NB4 (cell line): ENCODE measurements around the gene CUX1.

Source experiments
- CTCF ChIP-seq: IDR thresholded peaks from one replicate; pipeline ENCODE4 v1.5.1; 2012; ENCODE audit warnings: low read depth, low read length
- MAX ChIP-seq: IDR thresholded peaks from 2 replicates; pipeline ENCODE4 v1.6.1; 2011; ENCODE audit warnings: low read depth, low read length
- MYC ChIP-seq: IDR thresholded peaks from 2 replicates; pipeline ENCODE4 v1.6.1; 2011; ENCODE audit warnings: low read depth, low read length

- no peak for TF ChIP-seq CTCF
- TF ChIP-seq MYC: no peak
- TF ChIP-seq MAX: no peak
Measured at GRCh38 chr7:101957744-101958525, 140.5 kb downstream of the CUX1 start.
